Cardiac fibroblast (primary cell): Measurements from ENCODE around the gene C11orf21.
A peak's percentile ranks its signal among the peaks of the same experiment; 100 is the strongest.

Experiments
- DNase-seq, 2 donors: peaks; one replicate each; pipeline versions ENCODE4 v3.0.0 to v3.0.0-alpha.2; 2010; ENCODE audit warnings: low read depth in 2 of 2
- H3K4me3 ChIP-seq, 2 donors: replicated peaks in 1 of 2; 1 replicate in 1 of 2; 2 replicates in 1 of 2; pipeline ENCODE4 v1.5.1; 2011; ENCODE audit warnings: low read depth in 2 of 2, low read length in 2 of 2, mild to moderate bottlenecking in 2 of 2, moderate library complexity in 1 of 2
- CTCF ChIP-seq: IDR thresholded peaks from one replicate; pipeline ENCODE4 v1.5.1; 2011; ENCODE audit warnings: low read depth, mild to moderate bottlenecking, low read length, inconsistent platforms

C11orf21 gene

GRCh38 chr11:2316169-2316962 is 14.6 kb upstream of the C11orf21 start:
- TF ChIP-seq CTCF, result no peak
- DNase-seq, result no peak
- H3K4me3 ChIP-seq, result no peak overlapping the region

GRCh38 chr11:2315395-2316168 is 13.9 kb upstream of the C11orf21 start:
- no peak for DNase-seq
- H3K4me3 ChIP-seq, result no peak overlapping the region
- no peak for TF ChIP-seq CTCF

- no peak overlapping the region for H3K4me3 ChIP-seq
- peak; percentile 53 to 99 for DNase-seq
- no peak for TF ChIP-seq CTCF
Measured at GRCh38 chr11:2314525-2315394, 13.0 kb upstream of the C11orf21 start.

- H3K4me3 ChIP-seq, result no peak overlapping the region
- no peak for DNase-seq
- TF ChIP-seq CTCF, result no peak
Measured at GRCh38 chr11:2314136-2314524, 12.4 kb upstream of the C11orf21 start.

- DNase-seq, result no peak
- H3K4me3 ChIP-seq, result no peak overlapping the region
- TF ChIP-seq CTCF, result no peak
Measured at GRCh38 chr11:2313051-2313951, 11.6 kb upstream of the C11orf21 start.
